ENCODE measurements around the gene RAPGEF1. TPM values are rescaled to one million over a fixed set of nuclear protein-coding genes. Genes with fewer than 3 reads are reported as not detected.

The RAPGEF1 gene
- total and polyA plus RNA-seq, 7 donors, result 72.3 to 319 (median 268) TPM

GRCh38 chr9:131529597-131530545 is 210.0 kb downstream of the RAPGEF1 start:
- H3K27me3 ChIP-seq (ENCODE audit: insufficient read depth in 3 of 3, low read length in 2 of 3), result no peaks in the 10 kb centered on the region
- TF ChIP-seq CTCF (IDR thresholded peaks at IDR 0.05), result no peak
- H3K4me3 ChIP-seq, result peak overlapping the region; percentile 98
- H3K4me1 ChIP-seq, result peaks cover 12% of the 10 kb centered on the region
- H3K27ac ChIP-seq, result peak overlapping the region; percentile 85
- no peak for DNase-seq
- no peaks in the 10 kb centered on the region for H3K9me3 ChIP-seq
- H3K36me3 ChIP-seq (ENCODE audit: insufficient read depth in 1 of 2, low read depth in 1 of 2), result peaks cover 0 to 53% of the 10 kb centered on the region in 2 donors
- ATAC-seq, result no peak
- intact Hi-C loops (cut with DNase I), result no loop called here
- 61 to 69% (median 63%) methylated on average over 24 of the region's 24 CpGs for WGBS, 3 donors

- WGBS, 3 donors, result 96% methylated on average over 35 of the region's 35 CpGs
- Histone ChIP-seq H3K36me3 (ENCODE audit: insufficient read depth in 1 of 2, low read depth in 1 of 2) (peaks cover 2 to 62% of the 10 kb centered on the region in 2 donors), H3K4me1 (peaks cover 12% of the 10 kb centered on the region), H3K4me3 (no peak overlapping the region), H3K27me3 (ENCODE audit: insufficient read depth in 3 of 3, low read length in 2 of 3) (no peaks in the 10 kb centered on the region), H3K9me3 (no peaks in the 10 kb centered on the region), H3K27ac (no peak overlapping the region)
- DNase-seq (no peak), ATAC-seq (no peak)
- TF ChIP-seq CTCF (IDR thresholded peaks at IDR 0.05), result no peak
- intact Hi-C loops (cut with DNase I), result no loop called here
These were observed 210.9 kb downstream of the RAPGEF1 start for GRCh38 chr9:131528886-131529505.

GRCh38 chr9:131528186-131528585 is 211.7 kb downstream of the RAPGEF1 start:
- WGBS, 3 donors, result 83 to 93% (median 90%) methylated on average over 7 of the region's 7 CpGs
- intact Hi-C loops (cut with DNase I), result no loop called here
- ATAC-seq, result no peak

More at GRCh38 chr9:131528186-131528585, 211.7 kb downstream of the RAPGEF1 start:
- Histone ChIP-seq H3K9me3 (no peaks in the 10 kb centered on the region), H3K27ac (no peak overlapping the region), H3K4me1 (peaks cover 12% of the 10 kb centered on the region), H3K36me3 (ENCODE audit: insufficient read depth in 1 of 2, low read depth in 1 of 2) (peaks cover 2 to 70% of the 10 kb centered on the region in 2 donors), H3K4me3 (no peak overlapping the region), H3K27me3 (ENCODE audit: insufficient read depth in 3 of 3, low read length in 2 of 3) (no peaks in the 10 kb centered on the region)
- DNase-seq, result no peak
- TF ChIP-seq CTCF (IDR thresholded peaks at IDR 0.05), result no peak

Other genes with a start within 250 kb of the RAPGEF1 start
- gene POMT1, start 237.2 kb downstream of the RAPGEF1 start, total RNA-seq, result 10 to 100 TPM; 10.9 to 30.8 (median 14.2) TPM
- 10 to 100 TPM; 11.2 to 23.0 (median 20.8) TPM for gene POMT1, start 237.2 kb downstream of the RAPGEF1 start, polyA plus RNA-seq
- 10 to 100 TPM; 16.8 to 40.0 (median 21.8) TPM for gene UCK1, start 208.8 kb downstream of the RAPGEF1 start, total RNA-seq
- 10 to 100 TPM; 37.8 to 75.6 (median 47.4) TPM for gene UCK1, start 208.8 kb downstream of the RAPGEF1 start, polyA plus RNA-seq
- not detected for gene PRRT1B, start 194.6 kb downstream of the RAPGEF1 start, total RNA-seq
- gene PRRT1B, start 194.6 kb downstream of the RAPGEF1 start, polyA plus RNA-seq, result not detected

Data from psoas muscle (tissue), 8 donors.